Measurements from ENCODE around the gene CXCL10. TPM values are rescaled to one million over a fixed set of nuclear protein-coding genes. Genes with fewer than 3 reads are reported as not detected.
"Not testable (repeated sequence)": the region's sequence is repeated elsewhere in the genome, so short reads cannot be mapped to it uniquely, and the experiment has no call there.

Gene CXCL10
- total RNA-seq, 1 experiment from 2014 or later: 1.0 TPM

- POLR2A ChIA-PET (ENCODE audit: low non-redundant PET): no interaction called here
- Histone ChIP-seq H3K27me3 (replicated peaks; ENCODE audit: insufficient read depth, low read depth, low read length, poor library complexity) (no peaks in the 10 kb centered on the region), H3K27ac (ENCODE audit: low read depth, low read length, poor library complexity, severe bottlenecking) (no peak overlapping the region), H3K36me3 (ENCODE audit: insufficient read depth, low read length, poor library complexity, severe bottlenecking) (no peaks in the 10 kb centered on the region), H3K4me3 (ENCODE audit: low read depth, low read length, poor library complexity, severe bottlenecking) (no peak overlapping the region), H3K4me1 (ENCODE audit: insufficient read depth, low read length, poor library complexity, severe bottlenecking) (no peaks in the 10 kb centered on the region), H3K9me3 (ENCODE audit: low read depth, low read length, poor library complexity, severe bottlenecking) (no peaks in the 10 kb centered on the region)
- TF ChIP-seq, protein P1, sequence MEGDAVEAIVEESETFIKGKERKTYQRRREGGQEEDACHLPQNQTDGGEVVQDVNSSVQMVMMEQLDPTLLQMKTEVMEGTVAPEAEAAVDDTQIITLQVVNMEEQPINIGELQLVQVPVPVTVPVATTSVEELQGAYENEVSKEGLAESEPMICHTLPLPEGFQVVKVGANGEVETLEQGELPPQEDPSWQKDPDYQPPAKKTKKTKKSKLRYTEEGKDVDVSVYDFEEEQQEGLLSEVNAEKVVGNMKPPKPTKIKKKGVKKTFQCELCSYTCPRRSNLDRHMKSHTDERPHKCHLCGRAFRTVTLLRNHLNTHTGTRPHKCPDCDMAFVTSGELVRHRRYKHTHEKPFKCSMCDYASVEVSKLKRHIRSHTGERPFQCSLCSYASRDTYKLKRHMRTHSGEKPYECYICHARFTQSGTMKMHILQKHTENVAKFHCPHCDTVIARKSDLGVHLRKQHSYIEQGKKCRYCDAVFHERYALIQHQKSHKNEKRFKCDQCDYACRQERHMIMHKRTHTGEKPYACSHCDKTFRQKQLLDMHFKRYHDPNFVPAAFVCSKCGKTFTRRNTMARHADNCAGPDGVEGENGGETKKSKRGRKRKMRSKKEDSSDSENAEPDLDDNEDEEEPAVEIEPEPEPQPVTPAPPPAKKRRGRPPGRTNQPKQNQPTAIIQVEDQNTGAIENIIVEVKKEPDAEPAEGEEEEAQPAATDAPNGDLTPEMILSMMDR (conservative IDR thresholded peaks at IDR 0.05; ENCODE audit: low read depth, low read length): no peak
- no peak for TF ChIP-seq EZH2 (IDR thresholded peaks at IDR 0.05; ENCODE audit: borderline replicate concordance, low read depth, low read length, poor library complexity, severe bottlenecking)
- intact Hi-C loops (cut with micrococcal nuclease; ENCODE audit: unreplicated experiment): loop anchor here (2.0 kb wide), 1 partner anchor 64 kb away; no protein-coding TSS in a partner anchor
- CTCF ChIA-PET: no interaction called here
- BruUV-seq (replicated peaks): no TSS peak
- DNase-seq (ENCODE audit: low spot score): no peak
Measured at GRCh38 chr4:76003035-76003434, 20.3 kb downstream of the CXCL10 start.

- intact Hi-C loops (cut with micrococcal nuclease; ENCODE audit: unreplicated experiment): loop anchor here (2.0 kb wide), 1 partner anchor 65 kb away; no protein-coding TSS in a partner anchor
Measured at GRCh38 chr4:76002176-76002575, 21.1 kb downstream of the CXCL10 start.

DNA sequence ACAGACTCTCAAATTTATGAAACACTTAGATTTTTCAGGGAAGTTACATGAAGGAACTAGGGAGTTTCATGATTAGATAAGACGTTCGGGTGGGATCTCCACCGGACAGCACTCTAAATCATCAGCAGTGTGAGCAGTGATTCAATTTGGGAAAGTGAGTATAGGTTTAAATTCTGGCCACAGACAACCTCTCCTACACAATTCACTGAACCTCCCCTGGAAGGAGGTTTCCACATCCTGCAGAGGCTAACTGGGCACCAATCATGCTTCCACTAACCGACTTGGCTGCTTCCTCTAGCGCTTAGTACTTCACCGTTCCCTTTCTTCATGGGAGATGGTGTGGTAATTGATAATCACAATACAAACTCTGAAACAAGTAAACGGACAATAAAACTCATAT, 21.6 kb downstream of the CXCL10 start:
- intact Hi-C loops (cut with micrococcal nuclease; ENCODE audit: unreplicated experiment): loop anchor here (2.0 kb wide), 1 partner anchor 65 kb away; no protein-coding TSS in a partner anchor
- POLR2A ChIA-PET (ENCODE audit: low non-redundant PET): no interaction called here
- Histone ChIP-seq H3K36me3 (ENCODE audit: insufficient read depth, low read length, poor library complexity, severe bottlenecking) (no peaks in the 10 kb centered on the region), H3K27ac (ENCODE audit: low read depth, low read length, poor library complexity, severe bottlenecking) (no peak overlapping the region), H3K4me3 (ENCODE audit: low read depth, low read length, poor library complexity, severe bottlenecking) (no peak overlapping the region), H3K27me3 (replicated peaks; ENCODE audit: insufficient read depth, low read depth, low read length, poor library complexity) (no peaks in the 10 kb centered on the region), H3K4me1 (ENCODE audit: insufficient read depth, low read length, poor library complexity, severe bottlenecking) (no peaks in the 10 kb centered on the region), H3K9me3 (ENCODE audit: low read depth, low read length, poor library complexity, severe bottlenecking) (no peaks in the 10 kb centered on the region)
- DNase-seq (ENCODE audit: low spot score): no peak
- CTCF ChIA-PET: no interaction called here
- TF ChIP-seq, protein P1 (conservative IDR thresholded peaks at IDR 0.05; ENCODE audit: low read depth, low read length): no peak
- TF ChIP-seq EZH2 (IDR thresholded peaks at IDR 0.05; ENCODE audit: borderline replicate concordance, low read depth, low read length, poor library complexity, severe bottlenecking): no peak
- BruUV-seq (replicated peaks): no TSS peak

More at GRCh38 chr4:76002176-76002575, 21.1 kb downstream of the CXCL10 start:
- no peaks in the 10 kb centered on the region for H3K27me3 ChIP-seq (replicated peaks; ENCODE audit: insufficient read depth, low read depth, low read length, poor library complexity)
- no peaks in the 10 kb centered on the region for H3K9me3 ChIP-seq (ENCODE audit: low read depth, low read length, poor library complexity, severe bottlenecking)
- ChIA-PET CTCF (no interaction called here), POLR2A (ENCODE audit: low non-redundant PET) (no interaction called here)
- no peak for TF ChIP-seq EZH2 (IDR thresholded peaks at IDR 0.05; ENCODE audit: borderline replicate concordance, low read depth, low read length, poor library complexity, severe bottlenecking)
- no TSS peak for BruUV-seq (replicated peaks)
- no peaks in the 10 kb centered on the region for H3K36me3 ChIP-seq (ENCODE audit: insufficient read depth, low read length, poor library complexity, severe bottlenecking)
- no peaks in the 10 kb centered on the region for H3K4me1 ChIP-seq (ENCODE audit: insufficient read depth, low read length, poor library complexity, severe bottlenecking)
- no peak overlapping the region for H3K4me3 ChIP-seq (ENCODE audit: low read depth, low read length, poor library complexity, severe bottlenecking)
- DNase-seq (ENCODE audit: low spot score): no peak
- H3K27ac ChIP-seq (ENCODE audit: low read depth, low read length, poor library complexity, severe bottlenecking): no peak overlapping the region

DNA sequence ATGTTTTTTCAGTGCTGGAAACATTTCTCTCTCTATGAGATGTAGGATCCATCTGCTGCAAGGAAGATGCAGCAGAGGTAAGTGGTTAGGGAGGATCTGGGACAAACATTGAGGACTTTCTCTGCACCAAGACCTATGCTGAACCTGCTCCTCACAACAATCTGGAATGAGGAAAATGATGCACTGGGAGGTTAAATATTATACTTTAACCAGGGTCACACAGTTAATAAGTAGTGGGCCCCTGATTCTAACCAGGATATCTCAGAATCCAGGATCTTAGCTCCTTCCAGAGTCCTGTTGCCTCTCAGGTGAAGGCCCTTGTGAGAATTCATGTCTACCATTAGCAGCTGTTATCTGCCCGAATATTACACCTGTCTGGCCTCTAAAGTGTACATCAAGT, 23.0 kb downstream of the CXCL10 start:
- Histone ChIP-seq H3K36me3 (ENCODE audit: insufficient read depth, low read length, poor library complexity, severe bottlenecking) (no peaks in the 10 kb centered on the region), H3K9me3 (ENCODE audit: low read depth, low read length, poor library complexity, severe bottlenecking) (no peaks in the 10 kb centered on the region), H3K4me1 (ENCODE audit: insufficient read depth, low read length, poor library complexity, severe bottlenecking) (no peaks in the 10 kb centered on the region), H3K27ac (ENCODE audit: low read depth, low read length, poor library complexity, severe bottlenecking) (no peak overlapping the region), H3K27me3 (replicated peaks; ENCODE audit: insufficient read depth, low read depth, low read length, poor library complexity) (no peaks in the 10 kb centered on the region), H3K4me3 (ENCODE audit: low read depth, low read length, poor library complexity, severe bottlenecking) (no peak overlapping the region)
- intact Hi-C loops (cut with micrococcal nuclease; ENCODE audit: unreplicated experiment): no loop called here
- ChIA-PET CTCF (no interaction called here), POLR2A (ENCODE audit: low non-redundant PET) (no interaction called here)
- TF ChIP-seq, protein P1 (conservative IDR thresholded peaks at IDR 0.05; ENCODE audit: low read depth, low read length): no peak
- no peak for TF ChIP-seq EZH2 (IDR thresholded peaks at IDR 0.05; ENCODE audit: borderline replicate concordance, low read depth, low read length, poor library complexity, severe bottlenecking)
- no TSS peak for BruUV-seq (replicated peaks)
- no peak for DNase-seq (ENCODE audit: low spot score)

- intact Hi-C loops (cut with micrococcal nuclease; ENCODE audit: unreplicated experiment); DNase-seq (ENCODE audit: low spot score): not testable (repeated sequence)
- CTCF ChIA-PET: interaction anchor here (0.5 kb wide), 1 partner anchor 1047 kb away, joined by 4 read pairs; no protein-coding TSS in a partner anchor
Measured at GRCh38 chr4:75998525-75999147, 24.7 kb downstream of the CXCL10 start.

More at GRCh38 chr4:75998525-75999147, 24.7 kb downstream of the CXCL10 start:
- POLR2A ChIA-PET (ENCODE audit: low non-redundant PET); H3K9me3 ChIP-seq (ENCODE audit: low read depth, low read length, poor library complexity, severe bottlenecking); H3K4me1 ChIP-seq (ENCODE audit: insufficient read depth, low read length, poor library complexity, severe bottlenecking); H3K36me3 ChIP-seq (ENCODE audit: insufficient read depth, low read length, poor library complexity, severe bottlenecking); H3K4me3 ChIP-seq (ENCODE audit: low read depth, low read length, poor library complexity, severe bottlenecking); BruUV-seq (replicated peaks); H3K27ac ChIP-seq (ENCODE audit: low read depth, low read length, poor library complexity, severe bottlenecking); H3K27me3 ChIP-seq (replicated peaks; ENCODE audit: insufficient read depth, low read depth, low read length, poor library complexity): not testable (repeated sequence)
